NCI-H2107 (cell line): ENCODE measurements around the gene DSEL.

ENCODE experiments used
- DNase-seq: peaks from one replicate; lab custom pipeline; 2025; lab: John Stamatoyannopoulos, UW

DSEL gene

DNA sequence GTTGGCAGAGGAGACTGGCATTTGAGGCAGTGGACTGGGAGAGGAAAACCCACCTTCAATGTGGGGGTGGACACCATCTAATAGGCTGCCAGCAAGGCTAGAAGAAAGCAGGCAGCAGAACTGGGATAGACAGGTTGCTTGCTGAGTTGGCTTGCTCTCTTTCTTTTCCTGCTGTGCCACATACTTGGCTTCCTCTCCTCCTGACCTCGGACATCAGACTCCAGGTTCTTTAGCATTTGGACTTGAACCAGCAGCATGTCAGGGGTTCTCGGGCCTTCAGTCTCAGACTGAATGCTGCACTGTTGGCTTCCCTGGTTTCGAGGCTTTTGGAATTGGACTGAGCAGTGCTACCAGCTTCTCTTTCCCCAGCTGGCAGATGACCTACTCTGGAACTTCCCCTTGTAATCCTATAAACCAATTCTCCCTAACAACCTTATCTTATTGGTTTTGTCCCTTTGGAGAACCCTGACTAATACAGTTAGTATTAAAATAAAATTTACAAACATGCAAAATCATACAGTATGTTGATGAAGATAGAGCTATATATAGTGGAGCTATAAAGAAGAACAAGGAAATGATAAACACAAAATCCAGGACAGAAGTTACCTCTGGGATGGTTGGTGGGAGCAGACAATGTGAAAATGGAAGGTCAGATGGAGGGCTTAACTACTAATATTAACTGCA, 15.9 kb downstream of the DSEL start:
- no peak for DNase-seq

DNA sequence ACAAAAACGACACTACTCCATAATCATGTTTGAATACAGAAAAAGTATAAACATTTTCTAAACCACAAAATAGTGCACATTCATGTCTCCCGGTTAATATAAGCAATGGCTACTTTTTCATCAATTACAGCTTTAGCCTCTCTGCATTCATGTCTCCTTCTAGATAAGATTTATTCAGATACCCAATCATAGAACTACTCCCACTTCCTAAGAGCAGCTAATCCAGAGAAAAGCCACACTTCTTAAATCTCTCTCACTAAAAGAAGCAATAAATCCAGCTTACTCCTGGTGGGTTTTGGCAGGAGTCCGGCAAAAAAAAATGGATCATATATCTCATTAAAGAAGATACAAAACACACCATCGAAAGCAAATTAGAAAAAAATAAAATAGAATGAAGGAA, 20.1 kb downstream of the DSEL start:
- no peak for DNase-seq

DNA sequence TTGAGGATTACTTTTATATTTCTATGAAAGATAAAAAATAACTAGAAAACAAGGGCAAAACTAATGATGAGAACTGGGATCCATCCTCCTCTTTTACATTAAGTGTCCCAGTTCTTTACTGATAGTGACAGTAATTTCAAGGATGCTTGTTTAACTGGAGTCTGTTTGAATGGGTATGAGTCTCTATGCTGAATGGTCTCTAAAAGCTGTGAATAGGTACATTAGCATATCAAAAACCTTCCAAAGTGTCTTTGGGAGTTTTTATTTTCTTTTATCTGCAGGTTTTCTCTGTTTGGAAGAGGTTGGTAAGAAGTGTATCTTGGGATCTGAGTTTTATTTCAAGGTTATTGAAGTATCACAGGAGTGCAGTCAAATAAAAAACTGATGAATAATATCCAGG, 30.0 kb downstream of the DSEL start:
- no peak for DNase-seq

DNA sequence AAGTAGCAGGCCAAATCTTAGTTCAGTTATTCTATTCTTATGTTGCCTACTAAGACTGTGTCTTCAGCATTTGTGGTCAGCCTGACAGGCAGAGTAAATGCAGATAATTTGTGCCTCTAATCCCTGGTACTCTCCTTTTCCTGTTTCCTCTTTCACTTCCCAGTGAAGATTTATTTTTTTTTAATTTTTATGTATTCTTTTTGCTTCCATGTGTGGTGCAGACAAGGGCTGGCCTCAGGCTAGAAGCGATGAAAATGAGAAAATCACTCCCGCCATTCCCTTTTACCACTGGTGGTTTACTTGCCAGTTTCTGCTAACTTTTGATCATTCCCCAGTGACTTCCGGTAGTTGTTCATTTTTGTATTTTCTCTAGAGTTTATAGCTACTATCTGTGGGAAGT, 30.9 kb downstream of the DSEL start:
- DNase-seq = no peak

DNA sequence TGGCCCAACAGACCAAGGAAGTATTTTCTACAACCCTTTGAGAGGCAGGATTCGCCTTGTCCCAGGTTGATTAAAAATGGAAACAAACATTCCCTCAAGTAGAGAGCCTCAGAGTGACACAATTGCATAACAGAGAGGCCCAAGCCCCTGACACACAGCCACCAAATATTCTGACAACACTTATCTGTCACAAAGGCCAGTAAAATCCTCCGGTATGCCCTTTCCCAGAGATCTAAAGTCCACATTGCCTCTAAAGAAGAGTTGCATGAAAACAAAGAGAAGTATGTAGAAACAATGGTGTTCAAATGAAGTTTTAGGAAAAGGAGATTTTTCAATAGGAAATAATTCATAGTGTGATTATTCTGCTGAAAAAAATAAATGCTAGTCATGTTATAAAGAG, 32.1 kb downstream of the DSEL start:
- DNase-seq = no peak

DNA sequence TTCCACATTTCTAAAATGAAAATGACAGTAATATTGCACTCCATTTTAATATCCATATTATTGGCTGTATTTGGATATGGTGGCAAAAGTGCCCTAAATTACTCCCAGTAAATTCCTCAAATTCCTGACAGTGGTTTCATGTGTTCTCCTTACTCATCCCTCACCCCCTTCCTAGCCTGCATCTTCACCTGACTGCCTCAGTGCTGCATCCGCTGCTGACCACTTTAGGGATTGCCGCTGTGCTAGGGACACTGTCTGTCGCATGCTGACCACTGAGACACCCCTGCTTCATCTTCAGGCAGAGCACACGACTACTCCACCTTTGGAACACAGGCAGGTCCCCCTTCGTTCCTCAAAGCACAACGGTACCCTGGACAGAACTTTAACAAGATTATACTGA, 32.6 kb downstream of the DSEL start:
- DNase-seq = no peak

DNA sequence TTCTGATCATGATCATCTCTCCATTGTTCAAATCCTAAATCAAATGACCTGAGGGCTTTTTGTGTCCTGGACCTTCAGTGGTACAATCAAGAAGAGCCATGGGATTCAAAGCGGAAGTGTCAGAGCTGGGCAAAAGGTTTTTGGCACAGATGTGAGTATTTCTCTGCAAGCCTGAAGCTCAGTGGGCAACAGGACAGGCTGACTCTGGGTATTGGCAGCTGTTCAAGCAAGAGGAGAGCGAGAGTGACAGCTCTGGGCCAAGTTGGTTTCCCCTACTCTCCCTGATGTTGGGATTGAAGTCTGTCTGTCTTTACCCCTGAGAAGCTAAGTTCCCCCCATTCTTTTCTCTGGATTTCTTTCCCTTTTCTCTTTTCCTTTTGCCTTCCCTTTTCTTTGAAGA, 33.3 kb downstream of the DSEL start:
- DNase-seq = no peak

DNA sequence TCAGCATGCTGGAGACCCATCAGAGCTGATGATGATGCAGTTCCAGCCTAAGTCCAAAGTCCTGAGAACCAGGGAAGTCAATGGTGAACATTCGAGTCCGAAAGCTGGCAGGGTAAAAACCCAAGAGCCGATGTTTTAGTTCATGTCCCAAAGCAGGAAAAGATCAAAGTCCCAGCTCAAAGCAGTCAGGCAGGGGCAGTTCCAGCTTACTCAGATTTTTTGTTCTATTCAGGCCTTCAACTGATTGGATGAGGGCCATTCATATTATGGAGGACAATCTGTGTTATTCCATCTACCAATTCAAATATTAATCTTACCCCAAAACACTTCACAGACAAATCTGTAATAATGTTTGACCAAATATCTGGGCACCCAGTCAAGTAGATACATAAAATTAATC, 38.3 kb downstream of the DSEL start:
- no peak for DNase-seq

DNA sequence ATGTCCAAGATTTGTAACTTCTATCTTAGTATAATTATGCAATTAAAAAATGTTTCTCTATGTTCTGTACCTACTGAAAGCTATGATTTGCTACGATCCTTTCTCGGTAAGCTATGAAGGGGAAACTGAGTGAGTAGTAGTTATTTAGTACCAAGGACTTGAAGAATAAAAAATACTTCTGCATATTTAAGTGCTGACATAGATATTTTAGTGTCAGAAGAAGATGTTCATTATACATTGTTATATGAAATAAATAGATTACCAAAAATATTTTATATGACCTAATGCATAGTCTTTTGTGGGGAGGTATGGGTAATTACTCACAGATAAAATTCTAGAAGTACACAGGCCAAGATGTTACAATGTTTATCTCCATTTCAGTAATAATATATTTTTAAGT, 39.0 kb downstream of the DSEL start:
- DNase-seq = no peak

DNA sequence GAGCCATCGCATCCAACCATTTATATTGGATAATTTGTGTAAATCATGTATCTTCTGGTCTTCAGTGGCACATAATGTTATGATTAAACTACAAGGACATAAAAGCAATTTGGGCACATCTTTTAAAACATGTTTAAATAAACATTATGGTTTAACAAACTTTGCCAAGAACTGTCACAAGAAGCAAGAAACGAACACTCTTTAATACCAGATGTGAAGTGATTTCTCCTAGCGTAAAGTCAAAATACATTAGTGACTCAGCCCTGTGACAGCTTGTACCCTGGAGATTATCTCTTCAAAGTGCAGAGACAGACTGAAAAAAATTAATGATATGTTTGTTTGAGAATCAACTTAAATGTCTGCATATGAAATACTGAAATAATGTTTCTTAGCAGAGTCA, 39.9 kb downstream of the DSEL start:
- DNase-seq = no peak

DNA sequence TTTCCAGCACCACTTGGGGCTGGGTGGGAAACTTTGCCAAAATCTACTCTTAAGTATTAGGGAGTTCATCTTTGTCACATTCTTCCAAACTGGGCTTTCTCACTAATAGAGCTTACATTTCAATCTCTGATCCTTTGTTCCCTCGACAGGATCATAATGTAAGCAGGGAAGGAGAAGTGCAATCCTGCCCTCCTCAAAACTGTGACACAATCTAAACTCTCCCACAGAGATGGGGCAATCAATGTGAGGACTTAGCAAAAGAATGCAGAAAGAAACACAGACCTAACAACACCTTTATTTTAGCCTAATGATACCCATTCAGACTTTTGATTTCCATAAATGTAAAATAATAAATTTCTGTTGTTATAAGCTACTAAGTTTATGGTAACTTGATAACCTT, 40.8 kb downstream of the DSEL start:
- no peak for DNase-seq

DNA sequence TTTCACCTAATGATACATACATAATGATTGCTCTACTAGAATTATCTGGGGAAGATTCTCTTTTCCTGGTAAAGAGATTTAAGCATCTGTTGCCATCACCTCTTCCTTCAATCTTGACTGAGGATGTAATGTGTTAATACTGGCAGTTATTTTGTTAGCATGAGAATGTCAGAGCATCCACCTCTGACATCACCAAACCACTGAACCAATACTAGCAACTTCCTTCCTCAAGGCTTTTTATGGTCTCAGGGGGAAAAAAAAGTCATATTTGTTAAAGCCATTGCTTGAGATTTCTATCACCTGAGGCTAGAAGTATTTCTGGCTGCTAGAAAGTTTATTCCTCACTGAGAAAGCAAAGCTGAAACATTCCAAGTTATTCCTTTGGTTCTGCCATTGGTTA, 48.5 kb downstream of the DSEL start:
- DNase-seq = no peak

DNA sequence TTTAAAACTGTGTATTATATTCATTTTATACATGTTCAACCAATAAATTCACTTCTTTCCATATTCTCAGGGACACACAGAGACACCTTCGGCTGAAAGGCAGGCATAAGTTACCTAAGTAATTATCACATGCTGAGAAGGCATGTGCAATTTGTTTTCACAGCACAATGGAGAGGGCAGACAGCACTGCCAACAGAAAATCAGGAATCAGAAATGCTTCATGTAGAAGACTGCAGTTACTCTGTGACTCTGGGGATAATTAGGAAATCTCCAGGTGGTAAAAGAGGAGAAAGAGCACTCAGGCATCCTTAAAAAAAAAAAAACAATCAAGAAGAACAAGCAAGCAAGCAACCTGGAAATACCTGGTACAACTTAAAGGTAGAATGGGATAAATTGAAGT, 49.3 kb downstream of the DSEL start:
- no peak for DNase-seq

DNA sequence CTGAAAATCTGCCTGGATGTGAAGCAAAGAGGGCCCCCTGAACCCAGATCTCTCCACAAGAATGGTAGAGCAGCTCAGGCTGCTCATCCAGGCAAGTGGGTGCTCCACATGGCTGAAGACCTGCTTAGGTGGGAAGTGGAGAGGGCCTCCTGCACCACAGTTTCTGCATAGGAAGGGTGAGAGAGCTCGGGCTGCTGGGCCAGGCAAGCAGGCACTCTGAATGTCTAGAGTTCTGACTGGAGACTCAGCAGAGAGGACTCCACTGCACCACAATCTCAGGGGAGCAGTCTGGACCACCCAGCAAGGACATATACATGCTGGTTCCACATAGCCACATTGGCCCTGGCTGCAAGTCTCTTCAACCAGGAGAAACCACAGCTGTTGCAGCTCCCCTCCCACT, 52.0 kb downstream of the DSEL start:
- DNase-seq = no peak

DNA sequence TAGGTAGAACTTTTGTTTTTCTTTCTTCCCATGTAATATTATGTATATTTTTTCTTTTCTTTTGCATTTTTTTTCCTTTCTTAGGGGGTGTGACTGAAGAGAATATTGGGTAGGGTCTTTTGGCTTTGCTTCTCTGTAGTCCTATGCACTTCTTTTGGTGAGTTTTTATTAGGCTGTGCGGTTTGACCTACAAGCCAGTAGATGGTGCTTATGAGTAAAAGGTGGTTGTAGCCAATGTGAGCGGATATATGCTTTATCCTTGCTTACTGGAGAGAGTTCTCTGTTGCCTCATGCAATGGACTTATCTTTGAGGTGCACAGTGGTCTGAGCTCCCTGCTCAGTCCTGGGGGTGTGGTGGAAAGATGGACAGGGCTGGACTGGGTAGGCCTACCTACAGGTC, 52.7 kb downstream of the DSEL start:
- no peak for DNase-seq

DNA sequence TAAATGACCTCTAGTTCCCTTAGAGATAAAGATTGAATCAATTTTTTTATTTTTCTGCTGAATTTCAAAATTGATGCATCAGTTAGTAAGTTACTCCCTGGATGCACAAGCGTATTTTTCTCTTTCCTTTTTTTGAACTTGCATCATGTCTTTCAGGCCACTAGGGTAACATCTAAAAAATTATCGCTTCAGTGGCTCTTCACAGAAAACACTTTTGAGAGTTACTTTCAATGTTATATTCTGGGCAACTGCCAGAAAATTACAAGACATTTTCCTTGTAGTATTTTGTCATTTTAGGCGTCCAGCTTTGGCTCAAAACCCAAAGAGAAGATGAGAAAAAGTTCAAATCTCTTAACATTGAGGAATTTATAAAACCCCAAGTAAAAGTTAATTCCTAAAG, 59.8 kb downstream of the DSEL start:
- no peak for DNase-seq
